ENCODE data around the gene FLT4. TPM values are rescaled to one million over a fixed set of nuclear protein-coding genes. Genes with fewer than 3 reads are reported as not detected.

The FLT4 gene
- total RNA-seq, 4 donors from 2014 or later, result 2.1 to 11.6 (median 4.0) TPM

- no peak for DNase-seq (ENCODE audit: low spot score in 2 of 2)
- no peak overlapping the region for H3K4me3 ChIP-seq (ENCODE audit: low read depth, poor library complexity, severe bottlenecking)
- TF ChIP-seq POLR2A (IDR thresholded peaks at IDR 0.05) (no peak), CTCF (IDR thresholded peaks at IDR 0.05) (no peak)
- 61 to 65% methylated on average over 29 to 31 of the region's 36 CpGs for WGBS, 2 donors
- intact Hi-C loops (cut with DNase I; ENCODE audit: low total_unique reads), result no loop called here
These were observed 17.6 kb downstream of the FLT4 start for GRCh38 chr5:180631549-180632383.

GRCh38 chr5:180630426-180630825, 19.0 kb downstream of the FLT4 start:
- H3K4me3 ChIP-seq (ENCODE audit: low read depth, poor library complexity, severe bottlenecking), result no peak overlapping the region
- no peak for DNase-seq (ENCODE audit: low spot score in 2 of 2)
- 90 to 94% methylated on average over 18 to 19 of the region's 22 CpGs for WGBS, 2 donors
- intact Hi-C loops (cut with DNase I; ENCODE audit: low total_unique reads), result no loop called here
- TF ChIP-seq CTCF (IDR thresholded peaks at IDR 0.05) (no peak), POLR2A (IDR thresholded peaks at IDR 0.05) (no peak)

- DNase-seq (ENCODE audit: low spot score in 2 of 2), result no peak
- intact Hi-C loops (cut with DNase I; ENCODE audit: low total_unique reads), result no loop called here
- 84 to 88% methylated on average over 20 to 25 of the region's 25 CpGs for WGBS, 2 donors
- H3K4me3 ChIP-seq (ENCODE audit: low read depth, poor library complexity, severe bottlenecking), result no peak overlapping the region
- TF ChIP-seq POLR2A (IDR thresholded peaks at IDR 0.05) (no peak), CTCF (IDR thresholded peaks at IDR 0.05) (no peak)
These were observed 19.5 kb downstream of the FLT4 start for GRCh38 chr5:180629831-180630382.

GRCh38 chr5:180628827-180629750, 20.3 kb downstream of the FLT4 start:
- TF ChIP-seq POLR2A (IDR thresholded peaks at IDR 0.05) (no peak), CTCF (IDR thresholded peaks at IDR 0.05) (no peak)
- 86% methylated on average over 27 to 40 of the region's 44 CpGs for WGBS, 2 donors
- intact Hi-C loops (cut with DNase I; ENCODE audit: low total_unique reads), result no loop called here
- DNase-seq (ENCODE audit: low spot score in 2 of 2), result no peak
- H3K4me3 ChIP-seq (ENCODE audit: low read depth, poor library complexity, severe bottlenecking), result no peak overlapping the region

- intact Hi-C loops (cut with DNase I; ENCODE audit: low total_unique reads), result no loop called here
These were observed 21.2 kb downstream of the FLT4 start for GRCh38 chr5:180628211-180628610.

More at GRCh38 chr5:180628211-180628610, 21.2 kb downstream of the FLT4 start:
- no peak for TF ChIP-seq CTCF (IDR thresholded peaks at IDR 0.05)
- no peak for TF ChIP-seq POLR2A (IDR thresholded peaks at IDR 0.05)
- no peak overlapping the region for H3K4me3 ChIP-seq (ENCODE audit: low read depth, poor library complexity, severe bottlenecking)
- DNase-seq (ENCODE audit: low spot score in 2 of 2), result no peak
- WGBS, 2 donors, result 43 to 73% methylated on average over 13 to 14 of the region's 14 CpGs

Measured in lower leg skin (tissue), 4 donors.